Measurements from ENCODE around the gene WDPCP. TPM values are rescaled to one million over a fixed set of nuclear protein-coding genes. Genes with fewer than 3 reads are reported as not detected.

Gene WDPCP
- total and polyA plus RNA-seq, 9 donors, result 5.5 to 11.7 (median 7.6) TPM

DNA sequence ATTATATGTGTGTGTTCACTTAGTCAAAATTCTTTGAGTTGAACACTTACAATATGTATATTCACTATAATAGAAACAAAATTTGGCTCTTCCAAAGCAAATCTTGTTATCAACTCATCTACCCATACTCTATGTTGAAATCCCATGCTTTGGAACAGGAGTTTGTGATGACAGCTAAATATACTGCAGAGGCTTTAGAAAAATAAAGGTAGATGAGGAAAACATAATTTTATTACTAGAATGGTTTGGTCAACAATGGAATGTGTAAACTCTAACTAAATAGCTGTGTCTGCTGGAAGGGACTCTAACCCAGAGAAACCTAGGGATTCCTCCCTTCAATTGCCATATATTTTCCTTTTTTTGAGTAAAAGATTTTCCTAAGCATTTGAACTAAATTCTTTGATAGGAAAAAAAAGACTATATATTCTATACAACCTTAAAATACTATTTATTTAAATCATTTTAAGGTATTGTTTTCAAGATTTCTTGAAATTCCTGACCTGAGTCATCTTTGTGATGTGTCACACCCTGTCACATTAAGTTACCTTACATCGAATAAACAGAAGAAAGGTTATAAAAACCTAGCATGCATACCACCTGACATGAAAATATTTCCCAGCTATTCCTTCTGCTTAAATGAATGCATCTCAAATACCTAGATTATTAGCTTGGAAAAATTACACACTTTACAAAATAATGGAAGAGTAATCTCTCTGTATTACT is 362.2 kb downstream of the WDPCP start:
- DNase-seq, result no peak
- no CpG with 5 or more reads among the region's 1 CpG for WGBS (ENCODE audit: insufficient coverage)

GRCh38 chr2:63218800-63219526 is 369.3 kb downstream of the WDPCP start:
- no peak overlapping the region for H3K27ac ChIP-seq (ENCODE audit: low read length)
- H3K27me3 ChIP-seq (ENCODE audit: control insufficient read depth, insufficient read depth, low read length), result no peaks in the 10 kb centered on the region
- 83% methylated on average over 1 of the region's 4 CpGs for WGBS (ENCODE audit: insufficient coverage)
- H3K9me3 ChIP-seq (replicated peaks; ENCODE audit: control insufficient read depth, low read depth, low read length), result no peaks in the 10 kb centered on the region
- no peak overlapping the region for H3K4me3 ChIP-seq (ENCODE audit: low read length)
- H3K4me1 ChIP-seq (ENCODE audit: control insufficient read depth, insufficient read depth, low read length), result no peaks in the 10 kb centered on the region
- DNase-seq, result no peak
- no peaks in the 10 kb centered on the region for H3K36me3 ChIP-seq (ENCODE audit: control insufficient read depth, insufficient read depth, low read length)

More for the DNA sequence above, 362.2 kb downstream of the WDPCP start:
- Histone ChIP-seq H3K27me3 (ENCODE audit: control insufficient read depth, insufficient read depth, low read length) (no peaks in the 10 kb centered on the region), H3K36me3 (ENCODE audit: control insufficient read depth, insufficient read depth, low read length) (no peaks in the 10 kb centered on the region), H3K4me1 (ENCODE audit: control insufficient read depth, insufficient read depth, low read length) (no peaks in the 10 kb centered on the region), H3K27ac (ENCODE audit: low read length) (no peak overlapping the region), H3K9me3 (replicated peaks; ENCODE audit: control insufficient read depth, low read depth, low read length) (no peaks in the 10 kb centered on the region), H3K4me3 (ENCODE audit: low read length) (no peak overlapping the region)

DNA sequence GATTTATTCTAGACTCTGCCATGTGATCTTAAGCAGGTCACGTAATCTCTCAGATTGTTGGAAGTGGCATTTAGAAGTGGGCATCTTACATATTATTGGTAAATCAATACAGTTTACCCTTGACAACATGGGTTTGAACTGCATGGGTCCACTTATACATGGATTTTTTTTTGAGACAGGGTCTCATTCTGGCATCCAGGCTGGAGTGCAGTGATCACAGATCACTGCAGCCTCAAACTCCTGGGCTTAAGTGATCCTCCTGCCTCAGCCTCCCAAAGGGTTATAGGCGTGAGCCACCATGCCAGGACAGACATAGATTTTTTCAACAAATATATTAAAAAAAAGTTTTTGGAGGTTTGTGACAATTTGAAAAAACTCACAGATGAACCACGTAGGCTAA is 393.0 kb downstream of the WDPCP start:
- Histone ChIP-seq H3K9me3 (replicated peaks; ENCODE audit: control insufficient read depth, low read depth, low read length) (no peaks in the 10 kb centered on the region), H3K27me3 (ENCODE audit: control insufficient read depth, insufficient read depth, low read length) (no peaks in the 10 kb centered on the region), H3K27ac (ENCODE audit: low read length) (no peak overlapping the region), H3K4me3 (ENCODE audit: low read length) (no peak overlapping the region), H3K4me1 (ENCODE audit: control insufficient read depth, insufficient read depth, low read length) (no peaks in the 10 kb centered on the region), H3K36me3 (ENCODE audit: control insufficient read depth, insufficient read depth, low read length) (no peaks in the 10 kb centered on the region)
- no CpG with 5 or more reads among the region's 3 CpGs for WGBS (ENCODE audit: insufficient coverage)
- DNase-seq, result no peak

GRCh38 chr2:63194175-63194574 is 394.1 kb downstream of the WDPCP start:
- no peak overlapping the region for H3K4me3 ChIP-seq (ENCODE audit: low read length)
- no peaks in the 10 kb centered on the region for H3K27me3 ChIP-seq (ENCODE audit: control insufficient read depth, insufficient read depth, low read length)
- H3K9me3 ChIP-seq (replicated peaks; ENCODE audit: control insufficient read depth, low read depth, low read length), result peaks cover under 1% of the 10 kb centered on the region
- no peaks in the 10 kb centered on the region for H3K36me3 ChIP-seq (ENCODE audit: control insufficient read depth, insufficient read depth, low read length)
- H3K4me1 ChIP-seq (ENCODE audit: control insufficient read depth, insufficient read depth, low read length), result no peaks in the 10 kb centered on the region
- DNase-seq, result no peak
- no peak overlapping the region for H3K27ac ChIP-seq (ENCODE audit: low read length)

GRCh38 chr2:63192889-63193774 is 395.1 kb downstream of the WDPCP start:
- H3K27me3 ChIP-seq (ENCODE audit: control insufficient read depth, insufficient read depth, low read length), result no peaks in the 10 kb centered on the region
- H3K4me1 ChIP-seq (ENCODE audit: control insufficient read depth, insufficient read depth, low read length), result no peaks in the 10 kb centered on the region
- WGBS (ENCODE audit: insufficient coverage), result no CpG with 5 or more reads among the region's 2 CpGs
- H3K36me3 ChIP-seq (ENCODE audit: control insufficient read depth, insufficient read depth, low read length), result no peaks in the 10 kb centered on the region
- no peak overlapping the region for H3K4me3 ChIP-seq (ENCODE audit: low read length)
- peaks cover 8% of the 10 kb centered on the region for H3K9me3 ChIP-seq (replicated peaks; ENCODE audit: control insufficient read depth, low read depth, low read length)
- H3K27ac ChIP-seq (ENCODE audit: low read length), result no peak overlapping the region
- DNase-seq, result no peak

GRCh38 chr2:63192169-63192888 is 395.9 kb downstream of the WDPCP start:
- H3K27me3 ChIP-seq (ENCODE audit: control insufficient read depth, insufficient read depth, low read length), result no peaks in the 10 kb centered on the region
- peaks cover 10% of the 10 kb centered on the region for H3K9me3 ChIP-seq (replicated peaks; ENCODE audit: control insufficient read depth, low read depth, low read length)
- H3K27ac ChIP-seq (ENCODE audit: low read length), result no peak overlapping the region
- H3K4me1 ChIP-seq (ENCODE audit: control insufficient read depth, insufficient read depth, low read length), result no peaks in the 10 kb centered on the region
- no peak overlapping the region for H3K4me3 ChIP-seq (ENCODE audit: low read length)
- no peaks in the 10 kb centered on the region for H3K36me3 ChIP-seq (ENCODE audit: control insufficient read depth, insufficient read depth, low read length)
- no peak for DNase-seq

DNA sequence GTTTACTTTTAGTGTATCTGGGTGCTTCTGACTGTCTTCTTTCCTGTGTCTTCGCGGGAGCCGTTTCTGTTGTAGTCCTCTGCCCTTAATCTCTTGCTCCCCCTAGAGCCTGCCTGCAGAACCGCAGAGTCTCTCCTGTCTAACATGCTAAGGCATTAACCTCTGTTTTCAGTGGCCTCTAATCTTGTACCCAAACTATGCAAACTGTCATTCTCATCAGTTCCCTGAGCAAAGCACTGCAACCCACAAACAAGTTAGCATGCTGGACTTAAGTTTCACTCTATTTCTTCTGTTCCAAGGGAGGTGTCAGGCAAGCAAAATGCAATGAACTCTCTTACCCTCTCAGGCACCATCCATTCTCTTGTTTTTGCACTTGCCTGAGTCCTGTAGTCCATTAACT is 399.3 kb downstream of the WDPCP start:
- Histone ChIP-seq H3K4me3 (ENCODE audit: low read length) (no peak overlapping the region), H3K27me3 (ENCODE audit: control insufficient read depth, insufficient read depth, low read length) (no peaks in the 10 kb centered on the region), H3K4me1 (ENCODE audit: control insufficient read depth, insufficient read depth, low read length) (no peaks in the 10 kb centered on the region), H3K36me3 (ENCODE audit: control insufficient read depth, insufficient read depth, low read length) (no peaks in the 10 kb centered on the region), H3K9me3 (replicated peaks; ENCODE audit: control insufficient read depth, low read depth, low read length) (peaks cover 18% of the 10 kb centered on the region), H3K27ac (ENCODE audit: low read length) (no peak overlapping the region)
- WGBS (ENCODE audit: insufficient coverage), result 4% methylated on average over 4 of the region's 4 CpGs
- DNase-seq, result no peak

GRCh38 chr2:63186331-63186730 is 401.9 kb downstream of the WDPCP start:
- Histone ChIP-seq H3K36me3 (ENCODE audit: control insufficient read depth, insufficient read depth, low read length) (no peaks in the 10 kb centered on the region), H3K27me3 (ENCODE audit: control insufficient read depth, insufficient read depth, low read length) (no peaks in the 10 kb centered on the region), H3K4me1 (ENCODE audit: control insufficient read depth, insufficient read depth, low read length) (no peaks in the 10 kb centered on the region), H3K9me3 (replicated peaks; ENCODE audit: control insufficient read depth, low read depth, low read length) (peaks cover 18% of the 10 kb centered on the region), H3K4me3 (ENCODE audit: low read length) (no peak overlapping the region), H3K27ac (ENCODE audit: low read length) (no peak overlapping the region)
- WGBS (ENCODE audit: insufficient coverage), result no CpG with 5 or more reads among the region's 3 CpGs
- no peak for DNase-seq

- WGBS (ENCODE audit: insufficient coverage), result no CpG with 5 or more reads among the region's 1 CpG
- DNase-seq, result no peak
- Histone ChIP-seq H3K27ac (ENCODE audit: low read length) (no peak overlapping the region), H3K4me1 (ENCODE audit: control insufficient read depth, insufficient read depth, low read length) (no peaks in the 10 kb centered on the region), H3K36me3 (ENCODE audit: control insufficient read depth, insufficient read depth, low read length) (no peaks in the 10 kb centered on the region), H3K9me3 (replicated peaks; ENCODE audit: control insufficient read depth, low read depth, low read length) (no peaks in the 10 kb centered on the region), H3K4me3 (ENCODE audit: low read length) (no peak overlapping the region), H3K27me3 (ENCODE audit: control insufficient read depth, insufficient read depth, low read length) (no peaks in the 10 kb centered on the region)
Measured at GRCh38 chr2:63163161-63163820, 425.0 kb downstream of the WDPCP start.
